Breast epithelium (tissue), 3 donors: Measurements from ENCODE around the gene ADAMTS18.

ENCODE experiments used
- CTCF ChIP-seq, 3 donors: fragments of 450-650 bp; IDR thresholded peaks; one replicate each; pipeline ENCODE4 v1.5.1; 2016 to 2017; ENCODE audit warnings: antibody characterized with exemption in 3 of 3, mild to moderate bottlenecking in 3 of 3, moderate library complexity in 3 of 3
- POLR2A ChIP-seq: fragments of 450-650 bp; IDR thresholded peaks from one replicate; pipeline ENCODE4 v1.6.1; 2016; ENCODE audit warnings: antibody characterized with exemption, mild to moderate bottlenecking, moderate library complexity
- POLR2AphosphoS5 ChIP-seq, 3 donors: sonication (generic); formaldehyde crosslinking; IDR thresholded peaks; one replicate each; pipeline ENCODE4 v1.6.1; 2017; ENCODE audit warnings: antibody characterized with exemption in 3 of 3

GRCh38 chr16:77304877-77305276, 130.0 kb downstream of the ADAMTS18 start:
- TF ChIP-seq CTCF (IDR thresholded peaks at IDR 0.05) (no peak), POLR2AphosphoS5 (IDR thresholded peaks at IDR 0.05) (no peak), POLR2A (no peak)
